ENCODE data around the gene CADM1.

The CADM1 gene

DNA sequence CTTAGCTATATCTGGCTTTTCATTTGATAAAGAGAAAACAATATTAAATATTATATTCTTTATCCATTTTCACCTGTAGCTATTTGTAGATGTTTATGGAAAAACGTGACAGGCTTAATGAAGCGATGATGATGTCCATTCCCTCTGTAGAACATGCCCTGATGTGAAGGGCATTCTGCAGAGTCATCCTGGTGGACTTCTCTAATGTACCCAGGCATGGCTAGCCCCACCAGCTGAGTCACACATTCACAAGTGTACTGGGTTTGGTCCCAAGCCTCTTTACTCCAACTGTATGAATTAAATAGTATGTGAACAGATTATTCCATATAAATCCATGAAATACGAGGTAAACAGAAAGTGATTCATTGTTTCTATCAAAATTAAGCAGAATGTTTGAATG, 139.3 kb downstream of the CADM1 start:
- no peaks in the 10 kb centered on the region for H3K36me3 ChIP-seq (ENCODE audit: control insufficient read depth, insufficient read depth, low read length)
- H3K27ac ChIP-seq (ENCODE audit: low read depth, low read length), result no peak overlapping the region
- H3K4me3 ChIP-seq (ENCODE audit: low read length), result no peak overlapping the region
- no peak overlapping the region for H3K9ac ChIP-seq (ENCODE audit: low read length)
- no peaks in the 10 kb centered on the region for H3K4me1 ChIP-seq (ENCODE audit: control insufficient read depth, insufficient read depth, low read length)
- H3K27me3 ChIP-seq (ENCODE audit: control insufficient read depth, insufficient read depth, low read length), result no peaks in the 10 kb centered on the region

GRCh38 chr11:115363921-115364320, 140.3 kb downstream of the CADM1 start:
- Histone ChIP-seq H3K27me3 (ENCODE audit: control insufficient read depth, insufficient read depth, low read length) (no peaks in the 10 kb centered on the region), H3K9ac (ENCODE audit: low read length) (no peak overlapping the region), H3K36me3 (ENCODE audit: control insufficient read depth, insufficient read depth, low read length) (no peaks in the 10 kb centered on the region), H3K4me3 (ENCODE audit: low read length) (no peak overlapping the region), H3K4me1 (ENCODE audit: control insufficient read depth, insufficient read depth, low read length) (no peaks in the 10 kb centered on the region), H3K27ac (ENCODE audit: low read depth, low read length) (no peak overlapping the region)

GRCh38 chr11:115363426-115363825, 140.8 kb downstream of the CADM1 start:
- Histone ChIP-seq H3K4me3 (ENCODE audit: low read length) (no peak overlapping the region), H3K27ac (ENCODE audit: low read depth, low read length) (no peak overlapping the region), H3K4me1 (ENCODE audit: control insufficient read depth, insufficient read depth, low read length) (no peaks in the 10 kb centered on the region), H3K36me3 (ENCODE audit: control insufficient read depth, insufficient read depth, low read length) (no peaks in the 10 kb centered on the region), H3K27me3 (ENCODE audit: control insufficient read depth, insufficient read depth, low read length) (no peaks in the 10 kb centered on the region), H3K9ac (ENCODE audit: low read length) (no peak overlapping the region)

DNA sequence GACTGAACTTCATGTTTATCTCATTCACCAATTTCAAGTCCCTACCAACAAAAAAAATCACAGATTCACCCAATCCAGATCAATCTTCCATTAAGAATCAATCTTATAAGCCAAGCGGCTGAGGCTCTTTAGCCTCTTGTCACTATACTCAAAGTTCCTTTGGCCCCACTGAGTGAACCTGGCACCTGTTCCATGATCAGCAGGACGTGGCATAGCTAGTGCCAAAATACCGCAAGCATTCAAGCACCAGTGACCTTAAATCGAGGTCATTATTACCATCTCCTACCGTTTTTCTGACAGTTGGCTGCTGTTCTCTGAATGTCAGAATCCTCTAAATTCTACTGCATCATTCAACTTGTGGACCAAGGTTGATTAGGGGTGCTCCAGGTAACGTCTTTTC, 141.2 kb downstream of the CADM1 start:
- no peaks in the 10 kb centered on the region for H3K27me3 ChIP-seq (ENCODE audit: control insufficient read depth, insufficient read depth, low read length)
- no peak overlapping the region for H3K27ac ChIP-seq (ENCODE audit: low read depth, low read length)
- no peaks in the 10 kb centered on the region for H3K36me3 ChIP-seq (ENCODE audit: control insufficient read depth, insufficient read depth, low read length)
- no peaks in the 10 kb centered on the region for H3K4me1 ChIP-seq (ENCODE audit: control insufficient read depth, insufficient read depth, low read length)
- no peak overlapping the region for H3K4me3 ChIP-seq (ENCODE audit: low read length)
- no peak overlapping the region for H3K9ac ChIP-seq (ENCODE audit: low read length)

DNA sequence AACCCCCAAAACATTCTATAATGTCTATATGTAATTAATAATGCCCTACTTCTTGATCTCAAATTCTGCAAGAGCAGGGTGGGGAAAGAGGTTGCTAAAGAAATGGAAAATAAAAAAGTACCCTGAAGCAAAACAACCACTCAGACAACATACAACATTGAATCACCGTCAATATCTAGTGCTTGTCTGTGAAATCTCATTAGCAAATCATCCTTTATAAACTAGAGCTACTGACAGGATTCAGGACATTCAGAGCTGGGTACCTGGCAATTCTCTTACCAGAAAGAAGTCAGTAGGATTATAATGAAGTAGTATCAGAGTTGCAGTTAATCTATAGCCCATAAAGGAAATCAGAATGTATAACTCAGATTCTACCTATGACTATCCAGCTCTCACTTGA, 143.2 kb downstream of the CADM1 start:
- no peaks in the 10 kb centered on the region for H3K36me3 ChIP-seq (ENCODE audit: control insufficient read depth, insufficient read depth, low read length)
- no peak overlapping the region for H3K9ac ChIP-seq (ENCODE audit: low read length)
- no peak overlapping the region for H3K4me3 ChIP-seq (ENCODE audit: low read length)
- H3K27me3 ChIP-seq (ENCODE audit: control insufficient read depth, insufficient read depth, low read length), result no peaks in the 10 kb centered on the region
- H3K4me1 ChIP-seq (ENCODE audit: control insufficient read depth, insufficient read depth, low read length), result no peaks in the 10 kb centered on the region
- H3K27ac ChIP-seq (ENCODE audit: low read depth, low read length), result no peak overlapping the region

GRCh38 chr11:115360186-115360824, 143.9 kb downstream of the CADM1 start:
- Histone ChIP-seq H3K27me3 (ENCODE audit: control insufficient read depth, insufficient read depth, low read length) (no peaks in the 10 kb centered on the region), H3K9ac (ENCODE audit: low read length) (no peak overlapping the region), H3K4me3 (ENCODE audit: low read length) (no peak overlapping the region), H3K36me3 (ENCODE audit: control insufficient read depth, insufficient read depth, low read length) (no peaks in the 10 kb centered on the region), H3K4me1 (ENCODE audit: control insufficient read depth, insufficient read depth, low read length) (no peaks in the 10 kb centered on the region), H3K27ac (ENCODE audit: low read depth, low read length) (no peak overlapping the region)

DNA sequence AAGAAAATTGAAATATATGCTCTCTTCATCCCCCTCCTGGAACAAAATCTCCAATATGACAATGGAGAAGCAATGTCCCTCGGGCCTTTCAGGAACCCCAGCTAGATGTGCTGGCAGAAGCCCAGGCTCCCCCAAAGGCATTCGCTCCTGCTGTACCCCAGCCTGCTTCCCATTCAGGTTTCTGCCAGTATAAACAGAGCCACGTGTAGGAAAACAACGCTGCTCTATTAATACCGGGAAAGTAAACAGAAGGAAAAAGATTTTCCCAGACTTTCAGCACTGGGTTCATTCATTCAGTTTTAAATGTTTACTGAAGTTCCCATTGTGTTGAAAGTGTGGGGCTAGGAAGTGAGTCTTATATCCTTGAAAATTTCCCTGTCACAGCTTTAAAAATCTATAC, 147.1 kb downstream of the CADM1 start:
- no peaks in the 10 kb centered on the region for H3K4me1 ChIP-seq (ENCODE audit: control insufficient read depth, insufficient read depth, low read length)
- H3K27ac ChIP-seq (ENCODE audit: low read depth, low read length), result no peak overlapping the region
- H3K9ac ChIP-seq (ENCODE audit: low read length), result no peak overlapping the region
- no peaks in the 10 kb centered on the region for H3K36me3 ChIP-seq (ENCODE audit: control insufficient read depth, insufficient read depth, low read length)
- H3K4me3 ChIP-seq (ENCODE audit: low read length), result no peak overlapping the region
- no peaks in the 10 kb centered on the region for H3K27me3 ChIP-seq (ENCODE audit: control insufficient read depth, insufficient read depth, low read length)

GRCh38 chr11:115352805-115353485, 151.3 kb downstream of the CADM1 start:
- Histone ChIP-seq H3K9ac (ENCODE audit: low read length) (no peak overlapping the region), H3K4me3 (ENCODE audit: low read length) (no peak overlapping the region), H3K36me3 (ENCODE audit: control insufficient read depth, insufficient read depth, low read length) (no peaks in the 10 kb centered on the region), H3K4me1 (ENCODE audit: control insufficient read depth, insufficient read depth, low read length) (no peaks in the 10 kb centered on the region), H3K27me3 (ENCODE audit: control insufficient read depth, insufficient read depth, low read length) (no peaks in the 10 kb centered on the region), H3K27ac (ENCODE audit: low read depth, low read length) (no peak overlapping the region)

DNA sequence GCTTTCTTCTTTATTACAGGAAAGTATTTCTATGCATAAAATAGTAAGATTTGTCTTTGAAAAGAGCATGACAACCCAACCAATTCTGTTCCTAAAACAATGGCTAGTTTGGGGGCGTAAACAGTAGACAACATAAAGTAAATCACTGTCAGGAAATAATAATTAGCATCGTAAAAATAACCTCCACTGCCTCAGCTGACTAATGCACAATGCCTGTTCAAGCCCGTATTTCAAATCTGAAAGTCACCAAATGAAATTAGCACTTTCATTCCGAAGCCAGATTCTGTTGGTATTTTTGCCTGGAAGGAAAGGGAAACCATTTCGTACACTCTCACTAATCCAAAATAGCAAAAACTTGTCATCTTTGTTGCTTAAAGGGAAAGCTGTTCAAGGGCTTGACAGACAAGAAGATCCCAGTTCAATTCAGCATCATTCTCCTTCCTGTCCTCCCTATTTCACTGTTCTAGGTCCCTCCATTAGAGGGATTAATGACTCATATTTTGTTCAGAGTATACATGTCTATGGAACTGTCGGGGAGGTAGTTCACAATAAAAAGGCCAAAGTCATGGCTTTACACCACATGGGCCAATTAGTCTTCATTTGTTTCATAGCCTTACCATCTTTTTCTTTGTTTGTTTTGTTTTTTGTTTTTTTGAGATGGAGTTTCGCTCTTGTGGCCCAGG, 154.7 kb downstream of the CADM1 start:
- Histone ChIP-seq H3K4me3 (ENCODE audit: low read length) (no peak overlapping the region), H3K27ac (ENCODE audit: low read depth, low read length) (no peak overlapping the region), H3K36me3 (ENCODE audit: control insufficient read depth, insufficient read depth, low read length) (no peaks in the 10 kb centered on the region), H3K4me1 (ENCODE audit: control insufficient read depth, insufficient read depth, low read length) (no peaks in the 10 kb centered on the region), H3K9ac (ENCODE audit: low read length) (no peak overlapping the region), H3K27me3 (ENCODE audit: control insufficient read depth, insufficient read depth, low read length) (no peaks in the 10 kb centered on the region)

GRCh38 chr11:115348416-115348815, 155.8 kb downstream of the CADM1 start:
- Histone ChIP-seq H3K4me3 (ENCODE audit: low read length) (no peak overlapping the region), H3K27ac (ENCODE audit: low read depth, low read length) (no peak overlapping the region), H3K4me1 (ENCODE audit: control insufficient read depth, insufficient read depth, low read length) (no peaks in the 10 kb centered on the region), H3K36me3 (ENCODE audit: control insufficient read depth, insufficient read depth, low read length) (no peaks in the 10 kb centered on the region), H3K9ac (ENCODE audit: low read length) (no peak overlapping the region), H3K27me3 (ENCODE audit: control insufficient read depth, insufficient read depth, low read length) (no peaks in the 10 kb centered on the region)

- no peaks in the 10 kb centered on the region for H3K4me1 ChIP-seq (ENCODE audit: control insufficient read depth, insufficient read depth, low read length)
- H3K27me3 ChIP-seq (ENCODE audit: control insufficient read depth, insufficient read depth, low read length), result no peaks in the 10 kb centered on the region
Observed at GRCh38 chr11:115347106-115347505, 157.1 kb downstream of the CADM1 start.

DNA sequence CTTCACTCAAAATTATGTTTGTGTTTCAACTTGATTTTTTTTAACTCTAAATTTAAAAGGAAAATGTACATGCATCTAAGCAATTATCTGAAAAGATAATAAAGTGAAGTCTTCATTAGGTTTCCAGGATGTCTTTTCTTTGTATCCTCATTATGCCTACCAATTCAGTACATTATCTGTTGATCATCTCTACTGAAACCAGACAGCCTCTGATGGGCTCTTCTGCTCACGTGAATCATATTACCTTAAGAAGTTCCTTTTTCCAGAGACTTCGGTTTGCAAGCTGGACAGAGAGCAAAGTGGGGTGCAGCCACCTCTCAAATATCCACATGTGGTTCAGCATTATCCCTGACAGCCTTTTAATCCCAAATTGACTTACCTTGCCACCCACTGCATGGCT, 158.4 kb downstream of the CADM1 start:
- Histone ChIP-seq H3K4me1 (ENCODE audit: control insufficient read depth, insufficient read depth, low read length) (no peaks in the 10 kb centered on the region), H3K9ac (ENCODE audit: low read length) (no peak overlapping the region), H3K36me3 (ENCODE audit: control insufficient read depth, insufficient read depth, low read length) (no peaks in the 10 kb centered on the region), H3K27ac (ENCODE audit: low read depth, low read length) (no peak overlapping the region), H3K4me3 (ENCODE audit: low read length) (no peak overlapping the region), H3K27me3 (ENCODE audit: control insufficient read depth, insufficient read depth, low read length) (no peaks in the 10 kb centered on the region)

More at GRCh38 chr11:115347106-115347505, 157.1 kb downstream of the CADM1 start:
- no peak overlapping the region for H3K27ac ChIP-seq (ENCODE audit: low read depth, low read length)
- no peak overlapping the region for H3K9ac ChIP-seq (ENCODE audit: low read length)
- H3K36me3 ChIP-seq (ENCODE audit: control insufficient read depth, insufficient read depth, low read length), result no peaks in the 10 kb centered on the region
- no peak overlapping the region for H3K4me3 ChIP-seq (ENCODE audit: low read length)

DNA sequence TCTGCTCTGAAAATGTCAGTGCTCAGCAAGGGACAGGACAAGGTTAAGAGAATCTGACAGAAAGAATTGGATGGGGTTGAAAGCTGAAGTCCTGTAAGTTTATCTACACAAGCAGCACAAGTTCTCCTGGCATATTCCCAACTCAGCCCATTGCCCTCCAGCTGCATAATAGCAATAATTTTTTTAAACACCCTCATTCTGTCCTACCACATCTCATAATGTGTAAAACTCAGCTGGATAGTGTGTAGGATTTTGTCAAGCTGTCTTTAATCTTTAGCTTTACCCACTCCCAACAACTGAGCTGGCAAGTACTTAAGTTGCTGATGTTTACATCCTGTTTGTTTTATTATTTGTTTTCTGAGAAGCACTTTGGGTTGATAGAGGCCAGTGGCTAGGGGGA, 158.9 kb downstream of the CADM1 start:
- Histone ChIP-seq H3K4me3 (ENCODE audit: low read length) (no peak overlapping the region), H3K27ac (ENCODE audit: low read depth, low read length) (no peak overlapping the region), H3K27me3 (ENCODE audit: control insufficient read depth, insufficient read depth, low read length) (no peaks in the 10 kb centered on the region), H3K9ac (ENCODE audit: low read length) (no peak overlapping the region), H3K4me1 (ENCODE audit: control insufficient read depth, insufficient read depth, low read length) (no peaks in the 10 kb centered on the region), H3K36me3 (ENCODE audit: control insufficient read depth, insufficient read depth, low read length) (no peaks in the 10 kb centered on the region)

Data from rectal smooth muscle tissue (tissue), 1 donor.